CD4-positive, alpha-beta T cell treated with Interleukin-12 subunit alpha and Interleukin-12 subunit beta, for 1 hour (primary cell): ENCODE measurements around the gene NTF3.

Experiments used
- DNase-seq: peaks from one replicate; pipeline ENCODE4 v3.0.0-alpha.2; 2020

Gene NTF3

GRCh38 chr12:5433081-5433844, 1.4 kb downstream of the NTF3 start:
- no peak for DNase-seq

GRCh38 chr12:5433845-5434646, 2.1 kb downstream of the NTF3 start:
- DNase-seq = no peak

- DNase-seq = no peak
These were observed 3.0 kb downstream of the NTF3 start for GRCh38 chr12:5434647-5435560.

GRCh38 chr12:5437182-5437583, 5.3 kb downstream of the NTF3 start:
- no peak for DNase-seq

GRCh38 chr12:5437589-5437988, 5.7 kb downstream of the NTF3 start:
- no peak for DNase-seq

- no peak for DNase-seq
These were observed 6.8 kb downstream of the NTF3 start for GRCh38 chr12:5438671-5439200.

- DNase-seq = no peak
These were observed 7.5 kb downstream of the NTF3 start for GRCh38 chr12:5439371-5439771.

GRCh38 chr12:5439788-5440300, 7.9 kb downstream of the NTF3 start:
- no peak for DNase-seq

GRCh38 chr12:5440978-5441377, 9.1 kb downstream of the NTF3 start:
- no peak for DNase-seq

GRCh38 chr12:5441497-5442236, 9.8 kb downstream of the NTF3 start:
- no peak for DNase-seq

- DNase-seq = no peak
These were observed 10.5 kb downstream of the NTF3 start for GRCh38 chr12:5442251-5443006.

- no peak for DNase-seq
These were observed 12.6 kb downstream of the NTF3 start for GRCh38 chr12:5444520-5444919.

GRCh38 chr12:5447320-5447719, 15.4 kb downstream of the NTF3 start:
- DNase-seq = no peak

- DNase-seq = no peak
These were observed 19.3 kb downstream of the NTF3 start for GRCh38 chr12:5451251-5451650.

- no peak for DNase-seq
These were observed 20.7 kb downstream of the NTF3 start for GRCh38 chr12:5452569-5452968.

- DNase-seq = no peak
These were observed 21.6 kb downstream of the NTF3 start for GRCh38 chr12:5453466-5453865.

GRCh38 chr12:5455045-5455444, 23.1 kb downstream of the NTF3 start:
- no peak for DNase-seq

- DNase-seq = no peak
These were observed 24.1 kb downstream of the NTF3 start for GRCh38 chr12:5456030-5456429.

GRCh38 chr12:5456906-5457305, 25.0 kb downstream of the NTF3 start:
- DNase-seq = no peak

GRCh38 chr12:5458229-5459050, 26.5 kb downstream of the NTF3 start:
- DNase-seq = no peak
